HG02610 (cell line): Measurements from ENCODE around the gene SLC48A1.

Experiments
- ATAC-seq: cut with Tn5 transposase; IDR thresholded peaks from one replicate; pipeline ENCODE4 v1.9.1; 2021; ENCODE audit warnings: mild to moderate bottlenecking, moderate library complexity; ENCODE audit not compliant: unreplicated experiment

Gene SLC48A1

DNA sequence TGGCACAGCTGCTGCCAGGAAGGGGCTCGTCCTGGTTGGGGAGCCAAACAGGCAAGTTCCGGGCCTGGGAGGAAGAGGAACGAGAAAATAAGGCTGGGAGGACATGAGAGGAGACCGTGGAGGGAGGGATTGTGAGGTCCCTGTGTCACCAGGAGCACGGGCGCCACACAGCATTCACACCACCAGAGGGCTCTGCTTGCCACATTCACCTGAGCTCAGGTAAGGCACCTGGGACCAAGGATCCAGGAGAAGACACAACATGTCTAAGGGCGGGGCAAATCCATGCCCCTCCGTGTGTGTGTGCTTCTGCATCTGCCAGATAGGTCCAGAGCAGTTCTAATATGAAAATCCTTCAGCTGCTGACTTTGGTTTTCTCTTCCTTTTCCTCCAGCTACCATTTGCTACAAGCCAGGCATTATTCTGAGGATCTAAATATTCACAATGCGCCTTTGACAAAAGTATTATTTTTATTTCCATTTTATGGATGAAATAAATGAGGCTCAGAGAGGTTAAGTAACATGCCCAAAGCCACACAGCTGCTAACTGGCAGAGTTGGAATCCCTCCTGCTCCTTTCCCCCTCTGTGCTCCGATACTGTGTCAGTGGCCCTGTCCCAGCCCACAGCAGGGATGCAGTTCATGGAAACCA is 28.9 kb upstream of the SLC48A1 start:
- no peak for ATAC-seq

DNA sequence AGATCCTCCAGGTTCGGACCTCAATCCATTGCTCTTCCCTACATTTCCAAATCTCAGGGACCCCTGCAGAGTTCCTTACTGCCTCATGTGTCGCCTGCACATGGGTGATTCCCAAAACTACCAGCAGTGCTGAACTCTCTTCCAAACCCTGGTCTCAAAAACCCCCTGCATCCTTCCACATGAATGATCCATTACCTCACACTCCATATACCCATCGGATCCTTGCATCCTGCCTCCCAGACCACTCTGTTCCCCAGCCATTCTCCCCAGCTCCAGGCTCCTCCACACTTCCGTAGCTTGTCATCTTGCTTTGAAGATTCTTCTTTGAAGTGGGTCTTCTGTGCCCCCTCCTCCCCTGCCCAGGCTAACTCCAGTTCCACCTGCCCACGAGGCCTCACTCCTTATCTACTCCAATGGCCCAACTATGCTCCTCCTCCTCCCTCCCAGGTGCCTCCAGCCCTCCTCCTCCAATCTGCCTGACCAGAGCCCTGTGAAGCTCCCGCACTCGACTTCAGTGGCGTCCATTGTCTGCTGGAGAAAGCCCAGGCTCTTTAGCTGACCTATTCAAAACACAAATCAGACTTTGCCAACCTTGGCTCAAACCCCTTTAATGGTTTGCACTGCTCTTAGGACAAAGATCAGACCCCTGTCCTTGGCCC is 28.1 kb upstream of the SLC48A1 start:
- no peak for ATAC-seq

DNA sequence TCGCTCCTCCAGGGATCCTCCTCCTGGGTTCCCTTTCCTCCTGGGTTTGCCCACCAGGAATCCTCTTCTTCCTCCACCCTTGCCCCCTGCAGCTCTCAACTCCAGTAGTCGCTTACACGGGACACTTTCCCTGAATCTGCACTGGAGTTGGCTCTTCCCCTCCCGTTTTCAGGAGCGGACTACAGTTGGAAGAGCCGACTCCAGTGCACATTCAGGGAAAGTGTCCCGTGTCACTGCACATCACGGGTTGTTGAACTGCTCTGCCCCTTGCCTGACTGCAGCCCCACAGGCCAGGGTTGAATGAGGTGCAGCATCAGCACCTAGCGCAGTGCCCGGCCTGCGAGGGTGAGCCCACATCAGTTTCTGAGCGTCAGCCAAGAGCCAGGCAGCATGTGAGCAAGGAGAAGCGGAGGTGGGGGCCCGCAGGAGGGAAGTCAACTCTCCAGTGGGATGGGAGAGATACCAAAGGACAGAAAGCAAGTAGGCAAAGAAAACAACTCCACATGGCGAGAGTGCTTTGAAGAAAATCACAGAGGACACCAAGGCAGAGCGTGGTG is 27.5 kb upstream of the SLC48A1 start:
- ATAC-seq = no peak

DNA sequence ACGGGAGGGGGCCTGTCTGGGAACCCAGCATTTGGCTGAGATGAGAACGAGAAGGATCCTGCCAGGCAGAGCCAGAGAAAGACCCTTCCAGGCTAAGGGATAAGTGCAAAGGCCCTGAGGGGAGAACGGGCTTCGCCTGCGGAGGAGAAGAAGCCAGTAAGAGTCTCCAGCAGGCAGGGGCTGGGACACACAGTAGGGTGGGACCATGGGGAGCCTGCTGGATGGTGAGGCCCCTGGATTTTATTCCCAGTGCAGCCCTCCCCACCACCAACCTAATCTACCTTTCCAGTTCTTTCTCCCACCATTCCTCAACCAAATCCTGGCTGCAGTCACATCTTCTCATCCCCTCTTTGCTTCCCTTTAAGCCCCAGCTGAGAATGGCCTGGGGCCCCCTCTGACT is 27.0 kb upstream of the SLC48A1 start:
- ATAC-seq = no peak

DNA sequence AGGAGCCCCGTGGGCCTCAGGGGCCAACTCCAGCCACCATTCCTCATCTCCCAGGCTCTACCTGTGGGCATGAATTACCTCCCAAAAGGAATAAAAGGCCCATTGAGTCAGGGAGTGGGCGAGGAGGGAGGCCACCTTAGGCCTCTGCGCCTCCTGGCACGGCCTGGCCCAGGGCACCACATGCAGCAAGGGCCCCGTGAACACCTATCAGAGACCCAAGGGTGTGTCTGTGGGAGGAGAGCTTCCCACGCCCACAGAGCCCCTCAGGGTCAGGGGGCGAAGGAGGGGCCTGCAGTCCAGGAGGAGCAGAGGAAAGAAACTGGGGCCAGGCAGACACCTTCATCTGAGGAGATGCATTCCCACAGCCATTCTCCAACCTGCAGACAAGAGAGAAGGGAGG is 26.5 kb upstream of the SLC48A1 start:
- no peak for ATAC-seq

DNA sequence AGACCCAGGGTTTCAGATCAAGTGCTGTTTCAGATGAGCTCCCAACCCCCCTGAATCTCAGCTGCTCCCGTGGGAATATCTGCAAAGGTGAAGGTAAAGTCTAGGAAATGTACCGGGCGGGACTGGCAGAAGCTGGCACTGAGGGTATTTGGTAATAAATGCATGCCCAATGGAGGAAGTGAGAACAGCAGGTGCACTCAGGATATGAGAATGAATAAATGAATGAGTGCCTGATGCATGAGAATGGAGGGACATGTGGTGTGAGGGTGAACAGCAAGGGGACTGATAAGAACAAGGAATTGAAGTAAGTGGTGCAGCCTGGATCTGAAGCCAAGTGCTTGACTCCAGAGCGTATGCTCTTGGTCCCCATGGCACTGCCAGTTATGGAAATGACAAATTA is 25.9 kb upstream of the SLC48A1 start:
- ATAC-seq = no peak

DNA sequence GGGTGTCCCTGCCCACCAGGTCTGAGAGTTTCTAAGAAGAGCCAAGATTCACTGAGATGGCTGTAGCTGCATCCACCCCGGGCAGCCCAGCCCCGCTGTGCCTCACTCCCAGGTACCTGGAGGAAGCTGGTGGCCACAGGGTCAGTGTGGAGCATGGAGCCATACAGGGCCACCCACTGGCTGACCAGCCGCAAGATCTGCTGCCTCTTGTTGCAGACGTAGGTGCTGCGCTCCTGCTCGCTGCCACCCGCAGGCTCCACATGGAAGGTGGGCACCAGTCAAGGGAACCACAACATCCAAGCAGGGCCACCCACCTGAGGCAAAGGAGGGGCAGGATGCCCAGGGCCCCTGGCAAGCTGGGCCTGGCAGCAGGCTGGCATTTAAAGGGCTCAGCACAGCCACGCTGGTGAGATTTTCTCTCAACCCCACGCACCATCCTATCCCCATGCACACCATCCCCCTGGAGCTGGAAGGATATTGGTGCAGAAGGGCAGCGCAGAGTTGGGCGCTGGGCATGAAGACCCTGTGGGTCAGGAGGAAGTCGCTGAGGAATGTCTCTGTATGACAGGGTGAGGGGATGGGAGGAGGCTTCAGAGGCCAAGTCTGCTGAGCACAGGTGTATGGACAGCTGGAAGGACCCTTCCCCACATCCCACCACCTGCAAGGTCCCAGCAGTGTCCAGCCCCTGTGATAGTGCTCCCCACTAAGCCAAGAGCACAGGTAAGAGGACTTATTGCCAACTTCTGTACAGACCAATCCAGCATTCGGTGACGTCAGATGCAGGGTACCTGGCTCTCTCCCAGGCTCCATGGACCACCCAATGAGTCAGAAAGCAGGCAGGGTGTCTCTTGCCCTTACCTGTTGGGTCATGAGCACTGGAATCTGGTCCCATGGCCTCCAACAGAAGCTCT is 25.2 kb upstream of the SLC48A1 start:
- ATAC-seq = no peak

DNA sequence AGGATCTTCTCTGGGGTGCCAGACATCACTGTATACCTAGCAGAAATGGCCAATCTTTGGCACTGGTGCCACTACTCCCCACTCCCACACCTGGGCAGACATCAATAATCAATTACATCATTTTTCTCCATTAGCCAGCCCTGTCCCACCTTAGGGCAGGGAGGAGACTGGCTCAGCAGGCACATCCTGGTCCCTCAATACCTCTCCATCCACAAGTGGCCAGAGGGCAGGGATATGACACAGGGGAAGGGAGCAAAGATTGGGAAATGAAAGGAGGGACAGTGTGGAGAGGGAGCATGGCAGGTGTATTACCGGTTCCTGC is 24.6 kb upstream of the SLC48A1 start:
- no peak for ATAC-seq

DNA sequence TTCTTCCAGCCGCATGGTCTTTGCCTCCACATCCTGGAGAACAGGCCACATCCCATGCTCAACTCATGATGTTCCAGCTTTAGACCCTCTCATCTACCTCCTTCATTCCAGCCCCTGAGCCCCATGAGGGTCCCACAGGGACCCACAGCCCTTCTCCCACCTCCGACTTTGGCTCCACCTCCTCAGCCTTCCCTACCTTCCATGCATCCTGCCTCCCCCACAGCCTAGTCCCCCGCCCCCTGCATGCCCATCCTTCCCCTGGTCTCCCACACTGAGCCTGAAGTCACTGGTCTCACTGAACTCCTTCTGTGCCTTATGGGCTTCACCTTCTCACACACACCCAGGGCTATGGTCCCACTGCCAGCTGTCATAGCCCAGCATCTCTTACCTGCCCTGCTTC is 24.1 kb upstream of the SLC48A1 start:
- ATAC-seq = no peak

DNA sequence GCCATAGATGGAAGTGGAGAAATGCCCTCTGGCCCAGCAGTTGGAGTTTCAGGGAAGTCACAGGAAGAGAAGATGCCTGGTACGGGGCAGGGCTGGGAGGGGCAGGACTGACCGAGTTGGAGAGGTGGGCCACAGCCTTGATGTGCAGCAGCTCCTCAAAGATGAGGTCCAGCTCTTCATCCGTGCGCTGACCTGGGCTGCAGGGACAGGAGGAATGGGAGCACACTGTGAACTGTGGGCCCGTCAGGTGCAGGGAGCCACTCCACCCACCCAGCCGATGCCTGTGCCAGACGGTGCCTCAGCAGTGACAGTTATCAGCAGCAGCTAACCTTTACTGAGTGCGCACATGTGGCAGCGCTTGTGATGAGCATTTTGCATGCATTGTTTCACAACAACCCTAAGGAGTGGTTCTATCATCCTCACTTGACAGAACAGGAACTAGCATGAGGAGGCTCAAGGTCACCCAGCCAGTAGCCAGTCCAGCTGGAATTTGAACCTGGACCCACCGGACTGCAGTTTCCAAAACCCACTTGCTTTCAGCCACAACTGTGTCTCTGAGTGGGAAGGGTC is 22.7 kb upstream of the SLC48A1 start:
- no peak for ATAC-seq

- ATAC-seq = no peak
These were observed 22.0 kb upstream of the SLC48A1 start for GRCh38 chr12:47750916-47751470.

DNA sequence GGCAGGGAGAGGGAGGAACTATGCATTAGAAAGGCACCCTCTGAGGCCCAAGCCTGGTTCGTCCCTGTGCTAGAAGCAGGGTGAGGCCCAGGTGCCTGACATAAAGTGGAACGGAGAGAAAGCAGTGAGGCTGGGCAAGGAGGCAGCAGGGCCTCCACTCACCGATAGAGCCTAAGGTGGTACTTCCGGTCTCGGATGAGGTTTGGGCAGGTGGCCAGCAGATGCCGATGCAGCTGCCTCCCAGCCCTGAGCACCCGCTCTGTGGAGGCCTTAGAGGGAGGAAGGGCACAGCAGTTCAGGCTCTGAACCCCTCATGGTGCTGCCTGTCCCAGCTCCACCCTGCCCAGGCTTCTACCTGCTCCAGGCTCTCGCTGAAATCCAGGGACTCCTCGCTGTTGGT is 21.5 kb upstream of the SLC48A1 start:
- no peak for ATAC-seq

GRCh38 chr12:47752121-47752520 is 20.9 kb upstream of the SLC48A1 start:
- ATAC-seq = no peak

GRCh38 chr12:47752552-47752951 is 20.5 kb upstream of the SLC48A1 start:
- no peak for ATAC-seq

GRCh38 chr12:47753021-47754001 is 19.7 kb upstream of the SLC48A1 start:
- ATAC-seq = no peak

DNA sequence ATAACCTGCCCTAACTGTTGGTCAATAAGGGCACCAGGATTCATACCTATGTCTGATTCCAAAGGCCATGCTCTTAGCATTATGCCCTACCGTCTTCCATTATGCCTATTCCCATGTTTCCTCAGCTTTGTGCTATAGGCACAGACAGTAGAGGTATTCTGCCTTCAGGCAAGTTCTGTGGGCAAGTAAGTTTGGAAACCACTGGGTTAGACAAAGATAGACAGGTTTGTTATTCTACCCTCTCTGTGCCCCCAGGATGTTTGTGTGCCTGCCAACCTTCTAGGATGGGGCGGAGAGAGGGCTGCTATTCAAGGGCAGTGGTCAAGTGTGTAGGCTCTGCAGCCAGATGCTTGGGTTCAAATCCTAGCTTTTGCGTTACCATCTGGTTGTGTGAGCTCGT is 18.9 kb upstream of the SLC48A1 start:
- ATAC-seq = no peak

GRCh38 chr12:47754881-47755280 is 18.2 kb upstream of the SLC48A1 start:
- no peak for ATAC-seq

DNA sequence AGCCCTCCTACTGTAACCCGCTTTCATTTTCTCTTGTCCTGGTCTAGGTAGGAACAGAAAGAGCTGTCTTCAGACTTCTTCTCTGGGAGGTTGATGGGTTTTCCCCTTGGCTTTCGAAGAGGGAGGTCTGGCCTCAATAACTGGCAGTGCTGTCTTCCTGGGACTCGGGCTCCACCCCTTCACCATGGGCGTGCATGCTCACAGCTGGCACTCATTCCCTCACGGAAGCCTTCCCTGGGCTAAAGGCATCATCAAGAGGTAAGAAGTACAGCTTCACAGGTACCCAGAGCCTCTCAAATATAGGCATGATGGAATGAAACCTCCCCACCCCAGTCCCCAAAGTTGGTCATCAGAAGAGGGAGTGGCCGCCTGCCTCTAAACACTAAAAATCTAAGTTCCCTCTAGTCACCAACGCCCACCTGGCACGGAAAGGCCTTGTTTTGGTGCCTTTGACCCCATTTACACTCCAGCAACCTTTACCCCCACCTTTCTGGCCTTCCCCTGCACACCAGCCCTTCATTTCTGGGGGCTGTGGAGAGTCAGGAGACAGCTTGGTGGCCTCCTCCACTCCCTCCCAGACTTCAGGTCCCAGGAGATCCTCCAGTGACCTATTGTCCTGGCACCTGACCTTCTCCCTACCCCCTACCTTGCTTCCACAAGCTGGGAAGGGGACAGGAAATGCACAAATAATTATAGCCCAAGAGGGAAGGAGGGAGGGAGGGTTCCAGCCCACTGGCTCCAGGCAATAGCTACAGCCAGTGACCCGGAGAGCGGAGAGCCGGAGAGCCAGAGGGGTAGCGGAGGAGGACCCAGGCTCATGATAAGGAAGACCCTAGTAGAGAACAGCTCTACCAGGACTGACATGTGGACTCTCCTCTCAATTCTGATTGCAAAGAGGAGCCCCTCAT is 17.1 kb upstream of the SLC48A1 start:
- peak; percentile 73 for ATAC-seq

- no peak for ATAC-seq
These were observed 15.6 kb upstream of the SLC48A1 start for GRCh38 chr12:47757364-47757839.
